Measurements from ENCODE around the gene MT1A.

GRCh38 chr16:56634715-56635440, 3.6 kb upstream of the MT1A start:
- TF ChIP-seq CTCF (IDR thresholded peaks at IDR 0.05) = no peak
- TF ChIP-seq EP300 (IDR thresholded peaks at IDR 0.05) = no peak

Data from ovary (tissue), 3 donors.